ENCODE results near the gene CBX2. TPM values are rescaled to one million over a fixed set of nuclear protein-coding genes. Genes with fewer than 3 reads are reported as not detected.
A peak's percentile ranks its signal among the peaks of the same experiment; 100 is the strongest.

CBX2 gene
- total and polyA plus RNA-seq, 4 donors, result 1.4 to 13.5 (median 3.0) TPM

DNA sequence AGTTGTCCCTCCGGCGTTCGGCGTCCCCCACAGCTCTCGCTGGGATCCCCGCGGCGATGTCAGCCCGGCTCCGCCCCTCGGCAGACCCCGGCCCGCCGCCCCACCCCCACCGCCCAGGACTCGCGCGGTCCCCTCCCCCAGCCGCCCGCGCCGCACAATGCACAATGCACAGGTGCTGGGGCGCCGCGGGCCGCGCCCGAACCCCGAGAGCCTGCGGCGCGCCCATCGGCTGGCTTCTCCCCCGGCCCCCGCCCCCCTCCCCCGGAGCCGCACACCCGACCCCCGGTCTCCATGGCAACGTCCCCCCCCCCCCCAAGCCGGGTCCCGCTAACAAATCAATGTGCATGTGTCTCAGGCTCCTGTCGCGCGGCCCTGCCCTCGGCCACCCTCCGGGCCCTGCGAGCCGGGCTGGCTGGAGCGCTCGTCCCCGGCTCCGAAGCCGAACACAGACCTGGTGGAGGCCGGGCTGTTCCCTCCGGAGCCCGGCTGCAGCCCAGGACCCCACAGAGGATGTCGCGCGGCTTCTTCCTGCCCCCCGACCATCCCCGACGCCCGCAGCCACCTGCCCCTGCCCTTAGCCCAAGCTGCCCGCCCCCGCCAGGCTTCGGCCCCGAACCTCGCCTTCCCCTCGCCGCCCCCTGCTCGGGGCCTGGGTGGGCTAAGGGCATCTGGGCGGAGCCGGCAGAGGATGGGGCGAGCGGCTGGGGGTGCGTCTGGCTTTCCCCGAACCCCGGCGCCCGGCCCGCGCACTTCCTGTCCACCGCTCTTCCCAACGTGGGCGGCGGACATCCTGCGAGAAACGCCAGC lies 19.7 kb downstream of the CBX2 start:
- 1 to 2% methylated on average over 45 to 83 of the region's 89 CpGs for WGBS, 2 donors
- H3K9me3 ChIP-seq (ENCODE audit: control insufficient read depth in 4 of 4, insufficient read depth in 3 of 4, low read length in 3 of 4), result peaks cover 0 to 2% (median 0%) of the 10 kb centered on the region in 4 donors
- no peak overlapping the region for H3K4me3 ChIP-seq
- ATAC-seq (ENCODE audit: insufficient read depth, low FRiP score), result no peak
- H3K9ac ChIP-seq (ENCODE audit: insufficient read depth in 1 of 2, low read length in 2 of 2), result no peak overlapping the region
- TF ChIP-seq, protein P1, sequence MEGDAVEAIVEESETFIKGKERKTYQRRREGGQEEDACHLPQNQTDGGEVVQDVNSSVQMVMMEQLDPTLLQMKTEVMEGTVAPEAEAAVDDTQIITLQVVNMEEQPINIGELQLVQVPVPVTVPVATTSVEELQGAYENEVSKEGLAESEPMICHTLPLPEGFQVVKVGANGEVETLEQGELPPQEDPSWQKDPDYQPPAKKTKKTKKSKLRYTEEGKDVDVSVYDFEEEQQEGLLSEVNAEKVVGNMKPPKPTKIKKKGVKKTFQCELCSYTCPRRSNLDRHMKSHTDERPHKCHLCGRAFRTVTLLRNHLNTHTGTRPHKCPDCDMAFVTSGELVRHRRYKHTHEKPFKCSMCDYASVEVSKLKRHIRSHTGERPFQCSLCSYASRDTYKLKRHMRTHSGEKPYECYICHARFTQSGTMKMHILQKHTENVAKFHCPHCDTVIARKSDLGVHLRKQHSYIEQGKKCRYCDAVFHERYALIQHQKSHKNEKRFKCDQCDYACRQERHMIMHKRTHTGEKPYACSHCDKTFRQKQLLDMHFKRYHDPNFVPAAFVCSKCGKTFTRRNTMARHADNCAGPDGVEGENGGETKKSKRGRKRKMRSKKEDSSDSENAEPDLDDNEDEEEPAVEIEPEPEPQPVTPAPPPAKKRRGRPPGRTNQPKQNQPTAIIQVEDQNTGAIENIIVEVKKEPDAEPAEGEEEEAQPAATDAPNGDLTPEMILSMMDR (IDR thresholded peaks at IDR 0.05; ENCODE audit: control extremely low read depth, extremely low read depth), result no peak
- no peak overlapping the region for H3K27ac ChIP-seq (ENCODE audit: low read depth in 1 of 2, low read length in 1 of 2)
- peaks cover 13 to 46% (median 41%) of the 10 kb centered on the region in 3 donors for H3K27me3 ChIP-seq (ENCODE audit: control insufficient read depth in 3 of 3, insufficient read depth in 3 of 3, low read length in 2 of 3)
- peaks cover 0 to 64% (median 18%) of the 10 kb centered on the region in 5 donors for H3K4me1 ChIP-seq (ENCODE audit: control insufficient read depth in 5 of 5, insufficient read depth in 5 of 5, low read length in 5 of 5)
- peak in 1 of 3 donors; percentile 62 for DNase-seq
- peaks cover 0 to 7% (median 0%) of the 10 kb centered on the region in 4 donors for H3K36me3 ChIP-seq (ENCODE audit: control insufficient read depth in 4 of 4, insufficient read depth in 4 of 4, low read length in 4 of 4)

GRCh38 chr17:79798299-79799173 lies 20.6 kb downstream of the CBX2 start:
- peaks cover 0 to 57% (median 15%) of the 10 kb centered on the region in 5 donors for H3K4me1 ChIP-seq (ENCODE audit: control insufficient read depth in 5 of 5, insufficient read depth in 5 of 5, low read length in 5 of 5)
- 2 to 3% methylated on average over 49 to 70 of the region's 70 CpGs for WGBS, 2 donors
- TF ChIP-seq, protein P1 (IDR thresholded peaks at IDR 0.05; ENCODE audit: control extremely low read depth, extremely low read depth), result no peak
- H3K36me3 ChIP-seq (ENCODE audit: control insufficient read depth in 4 of 4, insufficient read depth in 4 of 4, low read length in 4 of 4), result peaks cover 0 to 7% (median 0%) of the 10 kb centered on the region in 4 donors
- peaks cover 0 to 2% (median 0%) of the 10 kb centered on the region in 4 donors for H3K9me3 ChIP-seq (ENCODE audit: control insufficient read depth in 4 of 4, insufficient read depth in 3 of 4, low read length in 3 of 4)
- H3K27ac ChIP-seq (ENCODE audit: low read depth in 1 of 2, low read length in 1 of 2), result no peak overlapping the region
- DNase-seq (peak; percentile 61 to 73 (median 70)), ATAC-seq (ENCODE audit: insufficient read depth, low FRiP score) (no peak)
- H3K27me3 ChIP-seq (ENCODE audit: control insufficient read depth in 3 of 3, insufficient read depth in 3 of 3, low read length in 2 of 3), result peaks cover 14 to 54% (median 48%) of the 10 kb centered on the region in 3 donors
- H3K9ac ChIP-seq (ENCODE audit: insufficient read depth in 1 of 2, low read length in 2 of 2), result no peak overlapping the region
- H3K4me3 ChIP-seq, result no peak overlapping the region

DNA sequence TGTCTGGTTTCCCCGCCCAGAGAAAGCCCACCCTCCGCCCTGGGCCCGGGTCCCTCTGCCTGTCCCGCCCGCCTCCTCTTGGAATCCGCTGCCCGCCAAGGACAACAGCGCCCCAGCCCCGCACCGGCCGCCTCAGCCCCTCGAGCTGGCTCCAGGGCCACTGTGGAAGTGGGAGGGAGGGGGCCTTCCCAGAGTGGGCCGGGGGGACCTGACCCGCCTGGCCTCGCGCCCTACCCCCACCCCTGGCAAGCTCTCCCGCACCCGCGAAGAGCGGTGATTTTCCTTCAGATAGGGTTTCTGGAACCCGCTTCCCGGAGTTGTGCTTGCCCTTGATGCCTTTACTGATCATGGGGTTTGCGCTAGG lies 21.2 kb downstream of the CBX2 start:
- Histone ChIP-seq H3K4me3 (no peak overlapping the region), H3K4me1 (ENCODE audit: control insufficient read depth in 5 of 5, insufficient read depth in 5 of 5, low read length in 5 of 5) (peaks cover 0 to 52% (median 9%) of the 10 kb centered on the region in 5 donors), H3K27me3 (ENCODE audit: control insufficient read depth in 3 of 3, insufficient read depth in 3 of 3, low read length in 2 of 3) (peaks cover 14 to 57% (median 51%) of the 10 kb centered on the region in 3 donors), H3K9ac (ENCODE audit: insufficient read depth in 1 of 2, low read length in 2 of 2) (no peak overlapping the region), H3K27ac (ENCODE audit: low read depth in 1 of 2, low read length in 1 of 2) (no peak overlapping the region), H3K36me3 (ENCODE audit: control insufficient read depth in 4 of 4, insufficient read depth in 4 of 4, low read length in 4 of 4) (peaks cover 0 to 7% (median 0%) of the 10 kb centered on the region in 4 donors), H3K9me3 (ENCODE audit: control insufficient read depth in 4 of 4, insufficient read depth in 3 of 4, low read length in 3 of 4) (peaks cover 0 to 4% (median 0%) of the 10 kb centered on the region in 4 donors)
- TF ChIP-seq, protein P1 (IDR thresholded peaks at IDR 0.05; ENCODE audit: control extremely low read depth, extremely low read depth), result no peak
- WGBS, 2 donors, result 5 to 8% methylated on average over 22 to 23 of the region's 23 CpGs
- DNase-seq (no peak), ATAC-seq (ENCODE audit: insufficient read depth, low FRiP score) (no peak)

All from lung (tissue), 12 donors.